Dedifferentiated amniotic fluid mesenchymal stem cell (primary cell): ENCODE data around the gene TRPM8.

ENCODE experiments used
- DNase-seq: peaks from one replicate; pipeline ENCODE4 v3.0.0-alpha.2; 2016; ENCODE audit errors: extremely low spot score

TRPM8 gene

GRCh38 chr2:234046521-234046920, 129.3 kb downstream of the TRPM8 start:
- DNase-seq: no peak

GRCh38 chr2:234047361-234047760, 130.2 kb downstream of the TRPM8 start:
- no peak for DNase-seq

- no peak for DNase-seq
Measured at GRCh38 chr2:234048049-234048448, 130.9 kb downstream of the TRPM8 start.

GRCh38 chr2:234050455-234051135, 133.4 kb downstream of the TRPM8 start, which contains the start of gene SPP2:
TSS of gene SPP2 (plus strand) at chr2:234050702. CDS start at chr2:234050787, 85 bp downstream.
- no peak for DNase-seq

- no peak for DNase-seq
Measured at GRCh38 chr2:234051374-234052070, 134.3 kb downstream of the TRPM8 start.

- DNase-seq: no peak
Measured at GRCh38 chr2:234058881-234059280, 141.7 kb downstream of the TRPM8 start.

- DNase-seq: no peak
Measured at GRCh38 chr2:234060236-234060635, 143.1 kb downstream of the TRPM8 start.

GRCh38 chr2:234061624-234062257, 144.6 kb downstream of the TRPM8 start:
- no peak for DNase-seq

- no peak for DNase-seq
Measured at GRCh38 chr2:234066587-234066986, 149.4 kb downstream of the TRPM8 start.
